CD4-positive, alpha-beta T cell treated with Interleukin-6 at 100 ng/mL for 8 hours (primary cell): Measurements from ENCODE around the gene NSD2.
A peak's percentile ranks its signal among the peaks of the same experiment; 100 is the strongest.
"Not testable (repeated sequence)": the region's sequence is repeated elsewhere in the genome, so short reads cannot be mapped to it uniquely, and the experiment has no call there.

Source experiments
- DNase-seq: peaks from one replicate; pipeline ENCODE4 v3.0.0-alpha.2; 2020; ENCODE audit warnings: mixed read lengths, low spot score

NSD2 gene

GRCh38 chr4:1842339-1842895 is 28.8 kb upstream of the NSD2 start:
- no peak for DNase-seq

- DNase-seq = no peak
Observed at GRCh38 chr4:1842993-1843448, 28.2 kb upstream of the NSD2 start.

GRCh38 chr4:1843852-1844251 is 27.3 kb upstream of the NSD2 start:
- no peak for DNase-seq

- DNase-seq = not testable (repeated sequence)
Observed at GRCh38 chr4:1844618-1845017, 26.6 kb upstream of the NSD2 start.

GRCh38 chr4:1846580-1846979 is 24.6 kb upstream of the NSD2 start:
- DNase-seq = no peak

GRCh38 chr4:1850276-1850675 is 20.9 kb upstream of the NSD2 start:
- DNase-seq = no peak

- no peak for DNase-seq
Observed at GRCh38 chr4:1851160-1851559, 20.0 kb upstream of the NSD2 start.

GRCh38 chr4:1851575-1852410 is 19.4 kb upstream of the NSD2 start:
- DNase-seq = no peak

GRCh38 chr4:1852904-1853623 is 18.1 kb upstream of the NSD2 start:
- no peak for DNase-seq

- no peak for DNase-seq
Observed at GRCh38 chr4:1854752-1855151, 16.4 kb upstream of the NSD2 start.

- DNase-seq = no peak
Observed at GRCh38 chr4:1855333-1856070, 15.7 kb upstream of the NSD2 start.

GRCh38 chr4:1856071-1856942 is 14.9 kb upstream of the NSD2 start, which contains the start of gene LETM1:
LETM1 (minus strand) TSS chr4:1856156; CDS start chr4:1855950, 206 bp downstream.
- peak; percentile 94 for DNase-seq

- DNase-seq = no peak
Observed at GRCh38 chr4:1856943-1857699, 14.1 kb upstream of the NSD2 start.

- DNase-seq = no peak
Observed at GRCh38 chr4:1857931-1858330, 13.3 kb upstream of the NSD2 start.

GRCh38 chr4:1859389-1859753 is 11.8 kb upstream of the NSD2 start:
- no peak for DNase-seq

- peak; percentile 16 for DNase-seq
Observed at GRCh38 chr4:1862055-1862911, 8.9 kb upstream of the NSD2 start.

- DNase-seq = no peak
Observed at GRCh38 chr4:1862961-1863296, 8.3 kb upstream of the NSD2 start.

GRCh38 chr4:1863297-1864033 is 7.7 kb upstream of the NSD2 start:
- DNase-seq = no peak
